Stimulated activated CD8-positive, alpha-beta memory T cell treated with anti-CD3 and anti-CD28 coated beads, Interleukin-7, amount 100 ng/mL, for 48 hours (primary cell): Measurements from ENCODE around the gene PACRG.

Experiments used
- DNase-seq, 2 donors: peaks; one replicate each; pipeline ENCODE4 v3.0.0-alpha.2; 2020; ENCODE audit warnings: low read depth in 1 of 2; ENCODE audit errors: extremely low read depth in 1 of 2

The PACRG gene

DNA sequence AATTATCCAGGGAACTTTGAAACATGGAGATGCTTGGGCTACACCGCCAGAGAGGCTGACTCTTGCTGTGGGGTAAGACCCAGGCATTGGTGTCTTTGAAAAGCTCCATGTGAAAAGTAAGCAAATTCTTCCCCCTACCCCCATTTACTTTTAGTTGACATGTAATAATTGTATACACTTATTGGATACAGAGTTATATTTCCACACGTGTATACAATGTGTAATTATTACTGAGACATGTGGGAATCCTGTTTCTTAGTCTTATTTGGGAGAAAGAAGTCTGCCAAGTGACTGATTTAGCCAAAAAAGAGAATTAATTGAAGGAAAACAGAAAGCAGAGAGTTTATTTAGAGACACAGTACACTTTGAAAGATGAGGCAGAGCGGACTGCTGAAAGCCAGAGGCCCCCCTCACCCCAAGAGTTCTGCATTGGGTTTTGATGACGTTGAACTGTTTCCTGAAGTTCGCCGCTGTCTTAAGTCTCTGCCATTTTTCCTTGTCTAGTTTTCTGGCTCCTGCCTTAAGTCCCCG is 193.8 kb downstream of the PACRG start:
- DNase-seq, result no peak

DNA sequence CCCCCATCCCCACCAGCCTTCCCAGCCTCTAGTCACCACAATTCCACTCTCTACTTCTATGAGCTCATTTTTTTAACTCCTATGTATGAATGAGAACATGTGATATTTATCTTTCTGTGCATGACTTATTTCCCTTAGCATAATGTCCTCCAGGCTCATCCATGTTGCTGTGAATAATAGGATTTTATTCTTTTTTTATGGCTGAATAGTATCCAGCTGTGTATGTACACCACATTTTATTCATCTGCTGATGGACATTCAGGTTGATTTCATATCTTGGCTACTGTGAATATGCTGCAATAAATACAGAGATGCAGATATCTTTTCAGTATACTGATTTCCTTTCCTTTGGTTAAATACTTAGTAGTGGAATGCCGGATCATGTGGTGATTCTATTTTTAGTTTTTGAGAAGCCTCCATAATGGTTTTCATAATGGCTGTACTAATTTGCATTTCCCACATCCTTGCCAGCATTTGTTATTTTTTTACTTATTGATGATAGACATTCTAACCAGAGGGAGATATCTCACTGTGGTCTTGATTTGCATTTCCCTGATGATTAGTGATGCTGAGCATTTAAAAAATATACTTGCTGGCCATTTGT is 194.9 kb downstream of the PACRG start:
- no peak for DNase-seq

DNA sequence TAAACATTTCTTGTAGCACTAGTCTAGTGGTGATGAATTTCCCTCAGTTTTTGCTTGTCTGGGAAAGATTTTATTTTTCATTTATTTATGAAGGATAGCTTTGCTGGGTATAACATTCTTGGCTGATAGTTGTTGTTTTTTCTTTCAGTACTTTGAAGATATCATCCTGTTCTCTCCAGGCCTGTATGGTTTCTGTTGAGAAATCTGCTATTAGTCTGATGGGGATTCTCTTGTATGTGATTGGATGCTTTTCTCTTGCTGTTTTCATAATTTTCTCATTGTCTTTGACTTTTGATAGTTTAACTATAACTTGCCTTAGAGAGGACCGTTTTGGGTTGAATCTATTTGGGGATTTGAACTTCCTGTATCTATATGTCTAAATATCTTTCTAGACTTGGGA is 207.1 kb downstream of the PACRG start:
- DNase-seq, result no peak

DNA sequence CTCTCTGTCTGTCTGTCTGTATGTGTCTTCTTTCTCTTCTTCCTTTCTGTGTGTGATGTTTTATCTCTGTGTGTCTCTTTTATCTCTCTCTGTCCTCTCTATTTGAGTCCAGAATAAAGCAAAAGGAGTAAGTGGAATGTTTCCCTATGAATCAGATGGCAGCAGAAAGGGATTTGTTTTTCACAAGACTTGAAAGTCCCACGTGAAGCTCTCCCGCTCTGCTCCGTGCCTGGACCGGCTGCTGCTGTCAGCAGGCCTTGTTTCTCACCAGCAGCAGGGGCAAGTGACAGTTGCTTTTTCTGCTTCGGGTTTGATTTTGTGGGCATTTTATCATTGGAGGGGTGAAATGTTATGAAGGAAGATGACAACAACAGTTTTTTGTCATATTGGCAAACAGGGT is 212.7 kb downstream of the PACRG start:
- DNase-seq, result no peak

DNA sequence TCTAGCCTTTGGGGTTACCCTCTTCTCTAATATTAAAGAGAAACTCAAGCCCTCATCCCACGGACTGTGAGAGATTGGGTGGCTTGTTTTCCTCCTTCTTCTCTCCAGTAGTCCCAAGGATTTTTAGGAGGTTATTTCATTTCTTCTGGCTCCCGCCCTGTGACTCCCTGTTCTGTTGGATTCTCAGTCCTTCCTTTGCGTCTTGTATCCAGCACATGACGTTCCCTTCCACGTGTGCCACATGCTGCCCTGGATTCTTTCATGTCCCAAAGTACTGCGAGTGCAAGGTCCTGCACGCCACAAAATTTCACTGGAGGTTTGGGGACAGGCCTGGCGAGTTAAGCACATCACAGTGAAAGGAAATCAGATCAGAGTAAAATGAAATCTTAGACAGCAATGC is 213.4 kb downstream of the PACRG start:
- DNase-seq, result no peak

DNA sequence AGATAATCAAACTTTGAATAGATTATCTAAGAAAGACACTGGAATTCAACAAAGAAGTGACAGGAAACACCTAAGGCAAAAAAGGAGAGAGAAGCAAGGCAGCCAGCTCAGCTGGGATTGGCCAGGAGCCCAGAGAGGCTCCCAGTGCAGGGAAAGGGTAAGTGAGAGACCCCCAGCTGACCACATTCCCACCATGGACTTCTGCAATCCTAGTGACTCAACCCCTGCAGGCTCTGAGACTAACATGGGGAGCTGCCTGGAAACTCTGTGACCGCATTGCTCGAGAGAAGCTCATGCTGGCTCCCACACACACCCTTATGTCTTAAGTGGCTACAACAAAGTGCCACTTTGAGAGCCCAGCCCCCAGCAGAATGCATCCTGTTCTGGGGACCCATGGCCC is 215.1 kb downstream of the PACRG start:
- DNase-seq, result no peak

DNA sequence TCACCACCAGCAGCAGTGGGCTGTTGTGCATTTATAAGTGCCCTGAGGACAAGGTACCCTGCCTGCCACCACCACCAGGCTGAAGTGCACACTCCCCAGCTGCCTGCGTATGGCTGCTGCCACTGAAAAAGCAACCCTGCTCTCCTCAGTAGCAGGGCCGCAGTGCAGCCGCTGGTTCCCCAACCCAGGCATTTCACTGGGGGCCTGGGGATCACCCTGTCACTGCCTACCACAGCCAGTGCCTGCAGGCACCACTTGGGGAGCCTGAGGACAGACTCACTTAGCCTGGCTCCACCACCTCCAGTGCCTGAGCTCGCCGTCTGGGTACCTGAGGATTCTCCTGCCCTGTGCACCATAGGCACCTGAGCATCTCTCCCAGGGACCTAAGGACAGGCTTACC is 215.6 kb downstream of the PACRG start:
- no peak for DNase-seq

DNA sequence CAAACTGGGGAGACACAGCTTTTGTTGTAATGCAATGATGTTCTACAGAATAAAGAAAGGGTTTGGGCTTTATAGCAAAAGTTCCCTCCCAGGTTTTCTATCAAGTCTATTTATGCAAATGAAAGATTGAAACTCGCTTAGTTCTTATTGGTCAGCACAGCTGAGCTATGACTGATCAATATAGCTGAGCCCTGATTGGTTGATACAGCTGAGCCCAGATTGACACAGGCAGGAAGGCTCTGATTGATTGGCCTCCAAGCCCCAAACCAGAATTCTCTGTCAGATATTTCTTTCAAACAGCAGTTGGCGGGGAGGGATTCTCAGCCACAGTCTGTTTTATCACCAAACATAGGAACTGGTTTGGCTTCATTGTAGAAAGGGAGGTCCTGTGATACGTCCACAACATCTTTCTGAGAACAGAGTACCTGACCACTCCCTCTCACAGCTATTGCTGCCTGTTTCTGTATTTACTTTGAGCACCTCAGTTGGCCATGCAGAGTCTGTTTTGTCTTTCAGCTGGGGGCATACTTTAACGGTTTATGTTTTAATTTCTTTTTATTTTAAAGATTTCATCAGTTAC is 223.5 kb downstream of the PACRG start:
- DNase-seq, result no peak

DNA sequence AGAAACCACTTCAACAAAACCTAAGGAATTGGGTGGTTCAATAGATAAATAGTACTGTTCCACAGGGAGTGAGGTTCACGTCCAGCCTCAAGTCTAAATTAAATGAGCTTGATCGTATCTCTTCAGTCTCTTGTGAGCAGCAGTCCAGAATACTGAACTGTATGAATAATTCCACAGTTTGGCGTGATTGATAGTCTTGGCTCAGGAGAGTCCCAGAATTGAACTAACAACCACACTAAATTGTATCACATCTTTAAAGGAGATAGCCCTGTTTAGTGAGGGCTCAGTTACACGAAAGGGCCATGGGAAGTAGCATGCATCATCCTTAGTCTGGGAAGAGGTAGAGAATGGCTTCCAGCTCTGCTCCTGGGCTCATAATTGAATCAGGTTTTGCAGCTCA is 224.6 kb downstream of the PACRG start:
- no peak for DNase-seq

DNA sequence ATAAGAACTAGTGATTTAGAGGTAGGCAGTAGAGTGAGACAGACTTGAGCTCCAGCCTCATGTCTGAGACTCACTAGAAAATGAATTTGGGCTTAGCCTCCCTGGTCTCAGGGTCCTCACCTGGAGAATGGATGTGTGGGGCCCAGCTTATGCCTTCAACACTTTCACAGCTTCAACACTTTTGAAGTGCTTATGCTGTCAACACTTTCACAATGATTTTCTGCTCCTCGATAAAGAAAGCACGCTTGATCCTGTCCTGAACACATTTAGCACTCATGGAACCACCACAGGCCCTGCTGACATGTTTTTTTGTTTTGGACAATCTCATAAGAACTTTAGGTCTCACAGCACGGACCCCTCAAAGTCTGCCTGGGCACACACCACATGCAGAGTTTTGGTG is 229.3 kb downstream of the PACRG start:
- no peak for DNase-seq

DNA sequence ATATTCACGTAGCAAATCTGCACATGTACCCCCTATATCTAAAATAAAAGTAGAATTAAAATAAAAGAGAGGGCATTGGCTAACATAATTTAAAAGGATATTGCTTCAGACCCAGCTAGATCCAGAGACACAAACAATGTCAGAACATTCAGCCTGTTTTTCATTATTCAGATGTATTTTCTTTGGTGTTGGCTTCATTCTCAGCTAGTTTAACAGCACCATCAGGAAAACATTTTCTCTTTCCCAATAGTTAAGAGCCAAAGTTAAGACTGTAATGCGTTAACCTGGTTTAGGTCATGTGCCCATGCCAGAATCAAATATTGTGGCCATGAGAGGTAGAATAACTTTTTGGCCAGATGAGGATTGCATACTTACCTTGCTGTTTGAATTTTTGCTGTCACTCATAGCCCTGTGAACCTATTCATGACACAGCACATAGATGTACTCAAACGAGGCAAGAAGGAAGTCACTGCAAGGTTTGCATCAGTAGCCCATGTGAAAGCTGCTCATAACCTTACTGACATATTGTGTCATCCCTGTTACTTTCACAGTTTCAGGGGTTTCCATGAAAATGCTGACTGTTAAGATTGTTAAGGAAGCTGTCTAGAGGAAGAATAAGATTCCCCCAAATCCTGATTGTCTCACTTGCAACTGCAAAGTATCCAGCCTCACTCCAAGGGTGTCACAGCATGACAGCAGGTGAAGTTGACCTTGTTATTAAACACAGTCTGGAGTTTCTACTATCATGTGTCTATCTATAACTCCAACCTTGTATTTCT is 233.1 kb downstream of the PACRG start:
- no peak for DNase-seq

DNA sequence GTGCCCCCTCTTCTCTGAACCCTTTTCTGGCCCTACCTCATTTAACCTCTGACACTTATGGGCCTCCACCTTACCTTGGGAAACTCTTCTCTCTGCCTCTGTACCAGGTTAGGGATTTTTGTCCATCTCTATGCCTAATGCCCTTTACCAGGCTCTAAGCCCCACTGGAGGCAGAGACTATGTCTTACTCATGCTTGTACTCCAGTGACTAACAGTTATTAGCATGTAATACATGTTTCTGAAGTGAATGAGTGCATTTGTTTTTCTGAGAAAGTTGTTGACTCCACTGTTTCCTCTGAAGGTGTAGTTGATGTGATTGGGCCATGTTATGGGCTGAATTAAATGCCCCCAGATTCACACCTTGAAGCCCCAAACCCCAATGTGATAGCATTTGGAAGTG is 234.3 kb downstream of the PACRG start:
- DNase-seq, result no peak

DNA sequence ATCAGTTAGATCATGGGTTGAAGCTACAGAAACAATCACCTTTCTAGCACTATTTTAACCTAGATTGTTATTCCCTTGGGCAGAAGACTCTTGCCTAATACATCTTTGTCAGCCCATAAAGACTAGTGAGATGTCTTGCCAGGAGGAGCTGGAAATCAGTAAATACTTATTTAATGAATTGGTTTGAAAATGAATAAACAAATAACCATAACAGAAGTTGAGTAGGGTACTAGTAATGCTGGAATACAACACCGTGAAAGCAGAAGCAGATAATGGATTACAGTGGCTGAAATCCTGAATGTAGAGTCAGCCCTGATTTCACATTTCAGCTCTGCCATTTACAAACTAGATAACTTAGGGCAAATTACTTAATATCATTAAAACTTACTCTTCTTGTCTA is 236.1 kb downstream of the PACRG start:
- DNase-seq, result no peak

DNA sequence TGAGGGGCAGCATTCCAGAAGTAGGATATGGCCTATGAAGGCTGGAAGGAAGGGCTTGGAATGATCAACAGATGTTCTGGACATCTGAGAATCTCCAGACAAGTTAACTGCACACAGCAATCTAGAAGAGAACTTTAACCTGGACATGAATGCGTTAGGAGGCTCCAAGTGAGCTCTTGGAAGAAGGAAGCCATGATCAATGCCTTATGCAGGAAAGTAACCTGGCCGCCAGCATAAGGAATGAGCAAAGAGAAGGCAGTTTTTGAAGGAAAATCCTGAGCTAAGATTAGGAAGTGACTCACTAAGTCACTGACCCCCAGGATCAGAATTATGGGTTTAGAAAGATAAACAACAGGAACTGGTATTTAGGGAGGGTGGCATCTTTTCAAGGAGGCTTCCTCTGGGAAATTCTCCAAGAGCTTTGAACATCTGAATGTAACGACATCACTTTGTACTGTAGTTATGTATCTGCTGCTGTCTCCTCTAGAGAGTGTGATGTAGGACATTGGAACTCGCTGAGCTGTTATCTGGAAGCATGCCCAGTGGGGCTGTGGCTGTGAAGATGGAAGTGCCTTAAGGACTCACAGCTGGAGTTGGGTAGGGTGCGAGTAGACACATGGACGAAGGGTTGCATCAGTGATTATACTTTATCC is 236.8 kb downstream of the PACRG start:
- no peak for DNase-seq

DNA sequence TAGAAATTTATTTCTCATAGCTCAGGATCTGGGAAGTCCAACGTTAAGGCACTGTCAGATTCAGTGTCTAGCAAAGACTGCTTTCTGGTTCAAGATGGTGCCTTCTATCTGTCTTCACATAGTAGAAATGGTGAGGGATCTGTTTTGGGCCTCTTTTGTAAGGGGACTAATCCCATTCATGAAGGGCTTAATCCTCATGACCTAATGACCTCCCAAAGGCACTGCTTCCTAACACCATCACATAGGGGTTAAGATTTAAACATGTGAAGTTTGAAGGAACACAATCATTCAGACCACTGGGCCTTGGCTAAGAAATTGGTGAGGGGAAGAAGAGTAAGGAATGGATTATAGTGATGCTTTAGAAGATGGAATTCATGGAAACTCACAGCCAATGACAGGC is 237.6 kb downstream of the PACRG start:
- DNase-seq, result no peak

DNA sequence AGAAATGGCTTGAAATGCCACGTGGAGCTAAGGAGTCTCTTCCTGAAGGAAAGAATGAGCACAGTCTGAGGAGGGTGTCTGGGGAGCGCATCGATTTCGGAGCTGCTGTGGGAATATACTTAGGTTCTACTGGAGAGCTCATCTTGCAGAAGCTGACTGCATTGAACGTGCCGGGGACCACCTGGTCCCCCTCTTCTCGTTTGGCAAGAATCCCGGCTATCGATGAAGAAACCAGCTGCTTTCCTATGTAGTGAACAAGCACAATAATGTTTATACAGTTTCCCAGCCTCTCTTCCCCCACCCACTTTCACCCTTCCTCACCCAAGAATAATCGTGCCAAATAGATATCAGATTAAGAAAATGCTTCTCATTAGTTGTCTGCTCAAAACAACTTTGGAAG is 242.5 kb downstream of the PACRG start:
- DNase-seq, result no peak

DNA sequence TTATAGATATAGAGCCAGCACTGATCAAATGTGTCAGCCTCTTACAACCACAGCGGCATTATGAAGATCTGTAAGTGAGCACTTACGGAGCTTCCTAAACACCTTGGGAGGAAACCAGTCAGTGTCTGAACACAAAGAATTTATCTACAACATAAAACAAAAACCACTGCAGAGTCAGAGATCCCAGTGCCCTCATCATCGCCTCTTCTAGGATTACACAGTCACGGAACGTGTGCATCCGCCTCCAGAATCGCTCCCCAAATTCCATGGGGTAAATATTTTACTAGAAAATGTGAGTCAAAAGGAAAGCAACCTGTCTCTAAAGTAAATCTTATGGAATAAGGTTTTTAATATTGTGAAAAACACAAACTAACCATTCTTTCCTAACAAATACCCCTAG is 243.6 kb downstream of the PACRG start:
- no peak for DNase-seq

DNA sequence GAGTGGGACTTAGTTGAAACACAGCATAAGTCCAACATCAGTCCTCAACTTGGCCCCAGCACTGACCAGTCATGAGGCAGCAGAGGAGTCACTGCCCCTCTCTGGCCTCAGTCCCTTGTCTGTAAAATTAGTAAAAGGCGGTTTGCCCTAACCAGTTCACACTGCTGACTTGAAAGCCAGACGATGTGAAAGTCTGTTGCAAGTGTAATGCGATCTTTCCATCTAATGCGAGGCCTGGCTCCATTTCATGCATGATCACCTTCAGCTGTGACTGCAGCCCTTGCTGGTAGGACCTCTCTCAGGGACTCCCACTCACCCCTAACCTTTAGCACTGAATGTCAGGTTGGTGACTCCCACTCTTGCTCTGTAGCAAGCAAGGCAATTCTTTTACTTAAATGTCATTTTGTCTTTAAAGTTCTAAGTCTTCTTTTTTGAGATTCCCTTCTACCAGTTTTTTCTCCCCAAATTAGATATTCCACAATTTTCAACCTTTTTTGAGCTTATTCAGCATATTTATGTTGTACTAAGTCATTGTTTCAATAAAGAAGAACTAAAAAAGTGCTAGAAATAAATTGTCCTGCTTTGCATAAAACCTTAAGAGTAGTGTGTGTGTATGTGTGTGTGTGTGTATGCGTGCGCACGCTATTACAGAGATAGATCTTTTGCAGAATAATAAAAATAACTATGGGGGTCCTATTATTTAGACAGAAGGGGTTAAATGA is 245.5 kb downstream of the PACRG start:
- no peak for DNase-seq

DNA sequence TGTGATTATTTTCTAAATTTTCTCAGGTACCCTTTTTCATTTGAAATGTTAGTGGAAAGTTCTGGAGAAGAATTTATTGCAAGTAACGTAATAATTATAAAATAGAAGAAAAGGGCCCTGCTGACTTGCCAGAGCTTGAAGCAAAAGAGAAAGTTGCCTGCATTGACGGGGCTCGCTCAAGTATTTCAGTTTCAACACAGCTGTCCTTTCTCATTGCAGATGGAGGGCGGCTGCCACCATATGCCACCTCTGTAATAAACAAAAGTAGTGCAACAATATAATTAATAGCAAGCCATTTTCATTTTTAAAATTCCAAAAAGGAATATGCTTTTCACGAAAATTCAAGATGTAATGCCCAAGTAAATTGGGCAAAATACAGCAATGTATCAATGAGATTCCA is 246.2 kb downstream of the PACRG start:
- no peak for DNase-seq

DNA sequence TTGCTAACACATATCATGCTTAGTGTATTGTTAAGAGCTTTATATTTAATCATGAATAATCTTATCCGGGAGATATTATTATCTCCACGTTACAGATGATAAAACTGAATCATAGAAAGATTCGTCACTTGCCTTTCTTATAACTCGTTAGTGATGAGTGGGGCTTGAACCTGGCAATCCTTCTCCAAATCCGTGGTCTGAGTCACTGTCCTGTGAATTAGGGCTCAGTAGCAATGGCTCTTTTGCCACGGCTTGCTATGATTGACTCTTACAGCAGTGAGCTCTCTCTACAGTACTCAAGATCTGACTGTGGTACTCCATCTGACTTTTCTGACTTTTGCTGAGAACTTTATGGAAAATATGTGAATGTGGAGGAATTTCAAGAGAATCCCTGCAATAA is 246.9 kb downstream of the PACRG start:
- no peak for DNase-seq

DNA sequence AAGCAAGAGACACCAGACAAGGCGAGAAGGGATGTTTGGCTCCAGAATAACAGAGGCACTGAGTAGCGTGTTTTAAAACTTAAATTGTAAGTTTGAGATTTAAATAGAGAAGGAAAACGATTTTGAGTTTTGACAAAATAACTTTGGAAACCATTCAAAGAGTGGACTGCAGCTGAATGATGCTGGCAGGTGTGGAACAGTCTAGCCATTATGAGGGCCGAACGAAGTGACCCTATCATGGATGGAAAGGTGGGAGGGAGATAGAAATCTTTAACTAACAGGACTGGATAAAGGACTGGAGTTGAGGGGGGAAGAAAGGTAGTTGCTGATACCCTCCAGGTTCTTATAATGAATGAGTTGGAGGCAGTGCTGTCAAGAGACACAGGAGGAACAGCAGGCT is 248.4 kb downstream of the PACRG start:
- DNase-seq, result no peak
